ENCODE data around the gene TTLL9. TPM values are rescaled to one million over a fixed set of nuclear protein-coding genes. Genes with fewer than 3 reads are reported as not detected.

The TTLL9 gene
- total RNA-seq, 4 donors from 2014 or later = 2.8 to 3.7 (median 3.1) TPM

GRCh38 chr20:31987744-31988143 is 117.3 kb downstream of the TTLL9 start:
- Histone ChIP-seq H3K36me3 (no peaks in the 10 kb centered on the region), H3K4me3 (no peak overlapping the region), H3K4me1 (no peaks in the 10 kb centered on the region), H3K9me3 (no peaks in the 10 kb centered on the region), H3K27me3 (no peaks in the 10 kb centered on the region), H3K27ac (no peak overlapping the region)
- no peak for DNase-seq (ENCODE audit: low spot score in 2 of 2)
- 60 to 67% methylated on average over 1 of the region's 1 CpG for WGBS, 2 donors
- TF ChIP-seq POLR2A (IDR thresholded peaks at IDR 0.05) (no peak), EP300 (IDR thresholded peaks at IDR 0.05) (no peak)
- TF ChIP-seq, protein P1, sequence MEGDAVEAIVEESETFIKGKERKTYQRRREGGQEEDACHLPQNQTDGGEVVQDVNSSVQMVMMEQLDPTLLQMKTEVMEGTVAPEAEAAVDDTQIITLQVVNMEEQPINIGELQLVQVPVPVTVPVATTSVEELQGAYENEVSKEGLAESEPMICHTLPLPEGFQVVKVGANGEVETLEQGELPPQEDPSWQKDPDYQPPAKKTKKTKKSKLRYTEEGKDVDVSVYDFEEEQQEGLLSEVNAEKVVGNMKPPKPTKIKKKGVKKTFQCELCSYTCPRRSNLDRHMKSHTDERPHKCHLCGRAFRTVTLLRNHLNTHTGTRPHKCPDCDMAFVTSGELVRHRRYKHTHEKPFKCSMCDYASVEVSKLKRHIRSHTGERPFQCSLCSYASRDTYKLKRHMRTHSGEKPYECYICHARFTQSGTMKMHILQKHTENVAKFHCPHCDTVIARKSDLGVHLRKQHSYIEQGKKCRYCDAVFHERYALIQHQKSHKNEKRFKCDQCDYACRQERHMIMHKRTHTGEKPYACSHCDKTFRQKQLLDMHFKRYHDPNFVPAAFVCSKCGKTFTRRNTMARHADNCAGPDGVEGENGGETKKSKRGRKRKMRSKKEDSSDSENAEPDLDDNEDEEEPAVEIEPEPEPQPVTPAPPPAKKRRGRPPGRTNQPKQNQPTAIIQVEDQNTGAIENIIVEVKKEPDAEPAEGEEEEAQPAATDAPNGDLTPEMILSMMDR (IDR thresholded peaks at IDR 0.05) = no peak

DNA sequence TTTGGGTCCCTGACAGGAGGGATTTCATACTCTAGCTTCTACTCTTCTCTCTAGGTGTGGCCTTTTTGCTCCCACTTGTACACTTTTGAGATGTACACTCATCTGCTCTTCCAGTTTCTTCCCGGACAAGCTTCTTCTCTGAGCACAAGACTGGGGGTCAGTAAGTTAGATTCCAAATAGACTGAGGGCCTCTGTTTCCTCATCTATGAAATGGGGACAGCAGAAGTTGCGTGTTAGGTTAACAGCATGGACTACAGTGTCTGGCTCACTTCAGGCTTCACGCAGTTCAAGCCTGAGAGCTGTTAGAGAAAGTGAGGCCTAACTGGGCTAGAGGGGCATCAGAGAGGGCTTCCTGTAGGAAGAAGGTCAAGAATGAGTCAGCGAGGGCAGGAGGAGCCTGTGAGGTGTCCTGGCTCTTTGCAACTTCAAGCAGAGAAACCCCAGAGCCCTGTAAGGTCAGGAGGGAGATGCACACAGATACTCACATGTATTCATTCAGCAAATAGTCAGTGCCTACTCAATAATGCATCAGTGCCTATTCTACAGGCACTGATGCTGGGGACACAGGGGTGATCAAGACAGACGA is 118.1 kb downstream of the TTLL9 start:
- Histone ChIP-seq H3K9me3 (no peaks in the 10 kb centered on the region), H3K4me3 (no peak overlapping the region), H3K27ac (no peak overlapping the region), H3K27me3 (peaks cover 0 to 5% of the 10 kb centered on the region in 2 donors), H3K36me3 (no peaks in the 10 kb centered on the region), H3K4me1 (no peaks in the 10 kb centered on the region)
- no peak for DNase-seq (ENCODE audit: low spot score in 2 of 2)
- TF ChIP-seq, protein P1 (IDR thresholded peaks at IDR 0.05) = no peak
- no peak for TF ChIP-seq POLR2A (IDR thresholded peaks at IDR 0.05)
- no peak for TF ChIP-seq EP300 (IDR thresholded peaks at IDR 0.05)
- WGBS, 2 donors = 80 to 86% methylated on average over 5 of the region's 5 CpGs

- no peak overlapping the region for H3K27ac ChIP-seq
- no peak overlapping the region for H3K4me3 ChIP-seq
- no peaks in the 10 kb centered on the region for H3K4me1 ChIP-seq
- H3K27me3 ChIP-seq = peaks cover 0 to 11% of the 10 kb centered on the region in 2 donors
- 74 to 82% methylated on average over 8 of the region's 8 CpGs for WGBS, 2 donors
- no peaks in the 10 kb centered on the region for H3K9me3 ChIP-seq
- H3K36me3 ChIP-seq = no peaks in the 10 kb centered on the region
- DNase-seq (ENCODE audit: low spot score in 2 of 2) = no peak
- TF ChIP-seq POLR2A (IDR thresholded peaks at IDR 0.05) (no peak), EP300 (IDR thresholded peaks at IDR 0.05) (no peak)
- TF ChIP-seq, protein P1 (IDR thresholded peaks at IDR 0.05) = no peak
Observed at GRCh38 chr20:31989030-31989645, 118.7 kb downstream of the TTLL9 start.

DNA sequence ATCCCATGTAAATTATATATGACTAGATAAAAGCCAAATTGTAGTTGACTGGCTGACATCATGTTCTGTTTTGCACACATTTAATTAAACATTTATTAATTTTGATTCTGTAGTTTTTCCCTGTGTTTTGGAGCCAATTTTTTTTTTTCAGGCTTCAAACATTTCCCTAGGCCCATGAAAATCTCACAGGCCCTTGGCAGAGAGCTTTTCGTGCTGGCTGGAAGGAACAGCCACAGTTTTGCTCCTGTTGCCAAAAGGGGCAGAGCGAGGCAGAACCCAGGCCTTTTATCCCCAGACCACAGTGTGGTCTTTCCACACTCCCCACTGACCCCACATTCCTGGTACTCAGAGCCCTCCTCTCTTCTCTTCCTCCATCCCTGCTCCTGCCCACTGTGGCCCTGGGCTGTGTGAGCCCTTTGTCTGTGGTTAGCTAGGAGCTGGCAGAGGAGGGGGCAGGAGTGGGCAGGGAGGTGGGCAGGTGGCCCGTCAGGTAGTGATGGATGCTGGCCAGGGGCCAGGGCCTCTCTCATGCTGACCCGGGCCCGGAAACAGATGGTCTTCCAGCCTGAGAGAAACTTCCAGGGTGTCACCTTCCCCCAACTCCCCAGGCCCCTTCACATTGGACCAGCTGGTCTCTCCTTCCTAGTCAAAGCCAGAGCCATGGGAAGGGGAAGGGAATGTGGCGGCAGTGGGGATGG is 120.4 kb downstream of the TTLL9 start:
- 33 to 43% methylated on average over 3 to 4 of the region's 6 CpGs for WGBS, 2 donors
- H3K27me3 ChIP-seq = peaks cover 0 to 28% of the 10 kb centered on the region in 2 donors
- no peak overlapping the region for H3K27ac ChIP-seq
- no peaks in the 10 kb centered on the region for H3K36me3 ChIP-seq
- H3K4me3 ChIP-seq = no peak overlapping the region
- TF ChIP-seq POLR2A (IDR thresholded peaks at IDR 0.05) = no peak
- TF ChIP-seq EP300 (IDR thresholded peaks at IDR 0.05) = no peak
- TF ChIP-seq, protein P1 (IDR thresholded peaks at IDR 0.05) = no peak
- H3K4me1 ChIP-seq = peaks cover 0 to 5% (median 0%) of the 10 kb centered on the region in 4 donors
- no peak for DNase-seq (ENCODE audit: low spot score in 2 of 2)
- H3K9me3 ChIP-seq = no peaks in the 10 kb centered on the region

GRCh38 chr20:31991339-31991705 is 120.9 kb downstream of the TTLL9 start:
- no peaks in the 10 kb centered on the region for H3K36me3 ChIP-seq

More at GRCh38 chr20:31991339-31991705, 120.9 kb downstream of the TTLL9 start:
- Histone ChIP-seq H3K27ac (no peak overlapping the region), H3K9me3 (no peaks in the 10 kb centered on the region), H3K4me1 (peaks cover 0 to 5% (median 0%) of the 10 kb centered on the region in 4 donors), H3K27me3 (peaks cover 0 to 33% of the 10 kb centered on the region in 2 donors), H3K4me3 (no peak overlapping the region)
- DNase-seq (ENCODE audit: low spot score in 2 of 2) = no peak
- TF ChIP-seq, protein P1 (IDR thresholded peaks at IDR 0.05) = no peak
- TF ChIP-seq POLR2A (IDR thresholded peaks at IDR 0.05) = no peak
- no peak for TF ChIP-seq EP300 (IDR thresholded peaks at IDR 0.05)
- WGBS, 2 donors = 33 to 43% methylated on average over 1 of the region's 1 CpG
